ENCODE results near the gene LUM. TPM values are rescaled to one million over a fixed set of nuclear protein-coding genes. Genes with fewer than 3 reads are reported as not detected.
"Not testable (repeated sequence)": the region's sequence is repeated elsewhere in the genome, so short reads cannot be mapped to it uniquely, and the experiment has no call there.

LUM gene
- total and polyA plus RNA-seq, 2 donors from 2014 or later: 102 to 185 TPM

DNA sequence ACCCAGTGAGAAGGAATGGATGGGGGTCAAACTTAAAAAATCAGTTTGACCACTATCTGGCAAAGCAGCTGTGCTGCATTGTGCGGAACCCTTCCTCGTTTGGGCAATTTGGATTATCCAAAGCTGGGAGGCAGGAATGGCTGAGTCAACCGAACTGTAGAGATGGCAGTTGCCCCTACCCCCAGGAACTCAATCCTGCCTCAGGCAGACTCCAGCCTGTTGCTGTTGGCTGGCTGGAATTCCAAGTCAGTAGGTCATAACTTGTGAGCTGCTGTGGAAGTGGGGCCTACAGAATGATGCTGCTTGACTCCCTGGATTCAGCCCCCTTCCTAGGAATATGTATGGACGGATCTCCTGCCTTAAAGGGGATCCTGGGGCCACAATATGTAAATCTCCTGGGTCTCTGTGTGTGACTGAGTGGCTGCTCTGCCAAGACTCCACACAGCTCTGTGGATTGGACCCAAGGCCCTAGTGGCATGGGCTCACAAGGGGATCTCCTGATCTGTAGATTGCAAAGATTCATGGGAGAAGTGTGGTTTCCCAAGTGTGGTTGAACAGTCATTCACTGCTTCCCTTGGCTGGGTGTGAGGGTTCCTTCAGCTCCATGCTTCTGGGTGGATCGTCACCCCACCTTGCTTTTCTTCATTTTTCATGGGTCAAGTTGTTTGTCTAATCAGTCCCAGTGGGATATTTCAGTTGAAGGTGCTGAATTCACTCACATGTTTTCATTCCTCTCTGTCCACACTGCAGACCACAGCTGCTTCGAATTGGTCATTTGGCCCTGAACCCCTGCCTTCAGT is 19.2 kb downstream of the LUM start:
- H3K4me1 ChIP-seq (ENCODE audit: control insufficient read depth in 2 of 3, insufficient read depth in 2 of 3, low read depth in 1 of 3, low read length in 3 of 3): no peaks in the 10 kb centered on the region
- H3K9me3 ChIP-seq (ENCODE audit: control insufficient read depth in 2 of 3, insufficient read depth in 1 of 3, low read length in 3 of 3): peaks cover 0 to 13% (median 0%) of the 10 kb centered on the region in 3 donors
- no peak overlapping the region for H3K27ac ChIP-seq (ENCODE audit: low read depth in 2 of 2, low read length in 2 of 2)
- no peaks in the 10 kb centered on the region for H3K27me3 ChIP-seq (ENCODE audit: control insufficient read depth, insufficient read depth, low read length)
- no peak overlapping the region for H3K9ac ChIP-seq (ENCODE audit: low read length in 3 of 3)
- intact Hi-C loops (cut with DNase I): no loop called here
- H3K4me3 ChIP-seq (ENCODE audit: low read length in 3 of 3): no peak overlapping the region
- FAIRE-seq: no peak
- DNase-seq: no peak
- no peaks in the 10 kb centered on the region for H3K36me3 ChIP-seq (ENCODE audit: control insufficient read depth in 2 of 3, insufficient read depth in 3 of 3, low read length in 3 of 3)
- TF ChIP-seq, protein P1, sequence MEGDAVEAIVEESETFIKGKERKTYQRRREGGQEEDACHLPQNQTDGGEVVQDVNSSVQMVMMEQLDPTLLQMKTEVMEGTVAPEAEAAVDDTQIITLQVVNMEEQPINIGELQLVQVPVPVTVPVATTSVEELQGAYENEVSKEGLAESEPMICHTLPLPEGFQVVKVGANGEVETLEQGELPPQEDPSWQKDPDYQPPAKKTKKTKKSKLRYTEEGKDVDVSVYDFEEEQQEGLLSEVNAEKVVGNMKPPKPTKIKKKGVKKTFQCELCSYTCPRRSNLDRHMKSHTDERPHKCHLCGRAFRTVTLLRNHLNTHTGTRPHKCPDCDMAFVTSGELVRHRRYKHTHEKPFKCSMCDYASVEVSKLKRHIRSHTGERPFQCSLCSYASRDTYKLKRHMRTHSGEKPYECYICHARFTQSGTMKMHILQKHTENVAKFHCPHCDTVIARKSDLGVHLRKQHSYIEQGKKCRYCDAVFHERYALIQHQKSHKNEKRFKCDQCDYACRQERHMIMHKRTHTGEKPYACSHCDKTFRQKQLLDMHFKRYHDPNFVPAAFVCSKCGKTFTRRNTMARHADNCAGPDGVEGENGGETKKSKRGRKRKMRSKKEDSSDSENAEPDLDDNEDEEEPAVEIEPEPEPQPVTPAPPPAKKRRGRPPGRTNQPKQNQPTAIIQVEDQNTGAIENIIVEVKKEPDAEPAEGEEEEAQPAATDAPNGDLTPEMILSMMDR (IDR thresholded peaks at IDR 0.05; ENCODE audit: borderline replicate concordance, extremely low read depth, insufficient read depth): no peak

DNA sequence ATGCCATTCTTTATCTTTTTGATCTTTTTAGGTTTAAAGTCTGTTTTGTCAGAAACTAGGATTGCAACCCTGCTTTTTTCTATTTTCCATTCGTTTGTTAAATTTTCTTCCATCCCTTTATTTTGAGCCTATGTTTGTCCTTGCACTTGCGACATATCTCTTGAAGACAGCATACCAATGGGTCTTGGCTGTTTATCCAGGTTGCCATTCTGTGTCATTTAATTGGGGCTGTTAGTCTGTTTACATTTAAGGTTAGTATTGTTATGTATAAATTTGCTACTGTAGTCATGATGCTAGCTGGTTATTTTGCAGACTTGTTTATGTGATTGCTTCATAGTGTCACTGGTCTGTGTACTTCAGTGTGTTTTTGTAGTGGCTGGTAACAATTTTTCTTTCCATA is 21.3 kb downstream of the LUM start:
- H3K27me3 ChIP-seq (ENCODE audit: control insufficient read depth, insufficient read depth, low read length); DNase-seq; H3K4me1 ChIP-seq (ENCODE audit: control insufficient read depth in 2 of 3, insufficient read depth in 2 of 3, low read depth in 1 of 3, low read length in 3 of 3); H3K36me3 ChIP-seq (ENCODE audit: control insufficient read depth in 2 of 3, insufficient read depth in 3 of 3, low read length in 3 of 3); intact Hi-C loops (cut with DNase I); FAIRE-seq; H3K9ac ChIP-seq (ENCODE audit: low read length in 3 of 3); H3K4me3 ChIP-seq (ENCODE audit: low read length in 3 of 3); H3K27ac ChIP-seq (ENCODE audit: low read depth in 2 of 2, low read length in 2 of 2): not testable (repeated sequence)
- H3K9me3 ChIP-seq (ENCODE audit: control insufficient read depth in 2 of 3, insufficient read depth in 1 of 3, low read length in 3 of 3): peaks cover 0 to 13% (median 0%) of the 10 kb centered on the region in 3 donors

DNA sequence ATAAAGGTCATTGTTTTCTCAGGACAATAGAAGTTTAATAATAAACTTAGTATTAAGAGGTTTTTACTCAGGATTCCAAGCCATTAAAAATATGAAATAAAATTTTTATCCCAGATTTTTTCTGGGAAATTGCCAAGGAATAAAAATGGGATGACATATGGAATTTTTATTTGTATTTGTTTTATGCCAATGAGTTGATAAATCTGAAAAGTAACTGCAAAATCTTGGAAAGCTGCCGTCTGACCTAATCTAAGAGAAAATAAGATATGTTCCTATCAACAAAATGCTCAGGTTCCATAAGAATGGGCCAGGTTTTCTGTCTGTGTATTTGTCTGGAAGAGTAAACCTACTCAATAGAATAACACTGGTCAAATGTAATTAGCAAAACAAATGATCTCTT is 31.3 kb downstream of the LUM start:
- DNase-seq (no peak), FAIRE-seq (no peak)
- H3K9ac ChIP-seq (ENCODE audit: low read length in 3 of 3): no peak overlapping the region
- H3K9me3 ChIP-seq (ENCODE audit: control insufficient read depth in 2 of 3, insufficient read depth in 1 of 3, low read length in 3 of 3): no peaks in the 10 kb centered on the region
- no peak overlapping the region for H3K4me3 ChIP-seq (ENCODE audit: low read length in 3 of 3)
- H3K4me1 ChIP-seq (ENCODE audit: control insufficient read depth in 2 of 3, insufficient read depth in 2 of 3, low read depth in 1 of 3, low read length in 3 of 3): no peaks in the 10 kb centered on the region
- no peaks in the 10 kb centered on the region for H3K36me3 ChIP-seq (ENCODE audit: control insufficient read depth in 2 of 3, insufficient read depth in 3 of 3, low read length in 3 of 3)
- no peaks in the 10 kb centered on the region for H3K27me3 ChIP-seq (ENCODE audit: control insufficient read depth, insufficient read depth, low read length)
- intact Hi-C loops (cut with DNase I): no loop called here
- TF ChIP-seq, protein P1 (IDR thresholded peaks at IDR 0.05; ENCODE audit: borderline replicate concordance, extremely low read depth, insufficient read depth): no peak
- no peak overlapping the region for H3K27ac ChIP-seq (ENCODE audit: low read depth in 2 of 2, low read length in 2 of 2)

DNA sequence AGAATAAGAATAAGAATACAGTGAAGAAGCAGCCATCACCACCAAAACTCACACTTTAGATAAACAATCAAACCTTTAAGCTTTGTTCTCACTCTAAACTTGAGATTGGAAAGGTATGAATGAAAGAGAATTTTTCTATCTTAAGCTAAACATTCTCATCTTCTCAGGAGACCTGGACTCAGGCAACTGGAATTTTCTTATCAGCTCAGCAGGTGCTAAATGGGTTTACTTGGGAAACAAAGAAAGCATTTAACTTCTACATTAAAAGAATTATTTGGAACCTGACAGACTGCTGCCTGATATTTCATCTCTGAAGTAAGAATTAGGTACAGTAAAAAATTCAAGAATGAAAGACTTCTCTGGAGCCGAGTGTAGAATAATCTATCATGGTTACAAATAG is 32.8 kb downstream of the LUM start:
- H3K9me3 ChIP-seq (ENCODE audit: control insufficient read depth in 2 of 3, insufficient read depth in 1 of 3, low read length in 3 of 3): no peaks in the 10 kb centered on the region
- intact Hi-C loops (cut with DNase I): no loop called here
- H3K4me3 ChIP-seq (ENCODE audit: low read length in 3 of 3): no peak overlapping the region
- H3K36me3 ChIP-seq (ENCODE audit: control insufficient read depth in 2 of 3, insufficient read depth in 3 of 3, low read length in 3 of 3): no peaks in the 10 kb centered on the region
- TF ChIP-seq, protein P1 (IDR thresholded peaks at IDR 0.05; ENCODE audit: borderline replicate concordance, extremely low read depth, insufficient read depth): no peak
- no peak overlapping the region for H3K27ac ChIP-seq (ENCODE audit: low read depth in 2 of 2, low read length in 2 of 2)
- DNase-seq (no peak), FAIRE-seq (no peak)
- H3K9ac ChIP-seq (ENCODE audit: low read length in 3 of 3): no peak overlapping the region
- H3K27me3 ChIP-seq (ENCODE audit: control insufficient read depth, insufficient read depth, low read length): no peaks in the 10 kb centered on the region
- peaks cover 0 to 3% (median 0%) of the 10 kb centered on the region in 3 donors for H3K4me1 ChIP-seq (ENCODE audit: control insufficient read depth in 2 of 3, insufficient read depth in 2 of 3, low read depth in 1 of 3, low read length in 3 of 3)

Measured in kidney (tissue), 14 donors.